CD8-positive, alpha-beta memory T cell (primary cell): ENCODE results near the gene MAP3K12. TPM values are rescaled to one million over a fixed set of nuclear protein-coding genes. Genes with fewer than 3 reads are reported as not detected.

ENCODE experiments used
- CTCF ChIA-PET: fragments of 350-600 bp; sonication (Branson Sonifier 250); formaldehyde crosslinking; loops from one replicate; lab custom pipeline; 2021; ENCODE audit warnings: antibody characterized with exemption; lab: Charles Lee
- POLR2A ChIA-PET: fragments of 350-600 bp; sonication (Branson Sonifier 250); formaldehyde crosslinking; loops from one replicate; lab custom pipeline; 2021; ENCODE audit warnings: antibody characterized with exemption; lab: Charles Lee
- DNase-seq, 5 donors: peaks; one replicate each; pipeline versions ENCODE4 v3.0.0 to v3.0.0-alpha.2; 2020 to 2022; ENCODE audit warnings: mixed read lengths in 1 of 5
- H3K27ac ChIP-seq: one replicate; pipeline ENCODE4 v1.7.0; 2013; ENCODE audit warnings: low read depth, mild to moderate bottlenecking, low read length, moderate library complexity
- H3K27me3 ChIP-seq: 2 replicates; pipeline ENCODE4 v1.7.0; 2013; ENCODE audit warnings: low read length, mild to moderate bottlenecking; ENCODE audit not compliant: insufficient read depth, poor library complexity, severe bottlenecking
- H3K36me3 ChIP-seq: 2 replicates; pipeline ENCODE4 v1.7.0; 2013; ENCODE audit warnings: mild to moderate bottlenecking, low read length, moderate library complexity; ENCODE audit not compliant: insufficient read depth
- H3K4me1 ChIP-seq: 2 replicates; pipeline ENCODE4 v1.7.0; 2013; ENCODE audit warnings: mild to moderate bottlenecking, low read length, moderate library complexity; ENCODE audit not compliant: insufficient read depth
- H3K4me3 ChIP-seq: 2 replicates; pipeline ENCODE4 v1.7.0; 2013; ENCODE audit warnings: mild to moderate bottlenecking, low read length
- H3K9me3 ChIP-seq: 2 replicates; pipeline ENCODE4 v1.7.0; 2013; ENCODE audit warnings: mild to moderate bottlenecking, low read length
- H3K27ac Mint-ChIP-seq, 8 donors: one replicate each; pipeline ENCODE4 v1.8.0; 2020 to 2021; ENCODE audit warnings: mixed read lengths in 8 of 8, mild to moderate bottlenecking in 6 of 8, inconsistent platforms in 3 of 8, moderate library complexity in 3 of 8
- H3K27me3 Mint-ChIP-seq, 2 donors: one replicate each; pipeline ENCODE4 v1.8.0; 2020 to 2021; ENCODE audit warnings: mixed read lengths in 2 of 2, mild to moderate bottlenecking in 1 of 2, moderate library complexity in 1 of 2
- H3K36me3 Mint-ChIP-seq, 3 donors: one replicate each; pipeline ENCODE4 v1.8.0; 2020 to 2021; ENCODE audit warnings: mixed read lengths in 3 of 3, inconsistent platforms in 1 of 3, mild to moderate bottlenecking in 1 of 3
- H3K4me1 Mint-ChIP-seq, 3 donors: one replicate each; pipeline ENCODE4 v1.8.0; 2020 to 2021; ENCODE audit warnings: mixed read lengths in 3 of 3, inconsistent platforms in 1 of 3, mild to moderate bottlenecking in 1 of 3
- H3K4me3 Mint-ChIP-seq, 7 donors: one replicate each; pipeline ENCODE4 v1.8.0; 2020 to 2021; ENCODE audit warnings: mixed read lengths in 7 of 7, mild to moderate bottlenecking in 6 of 7, moderate library complexity in 4 of 7, inconsistent platforms in 2 of 7
- H3K9me3 Mint-ChIP-seq, 5 donors: one replicate each; pipeline ENCODE4 v1.8.0; 2020 to 2022; ENCODE audit warnings: mixed read lengths in 5 of 5, mild to moderate bottlenecking in 3 of 5, moderate library complexity in 2 of 5, inconsistent platforms in 1 of 5
- polyA plus RNA-seq: library from polyadenylated mRNA; unstranded; fragments of 300-500 nt; fragmentation: Illumina TruSeq; gene quantifications from one replicate; pipeline ENCODE4 v1.2.3, GENCODE V29; 2021
- total RNA-seq, 2 experiments: library from RNA; stranded (reverse); gene quantifications; one replicate each; pipeline ENCODE4 v1.2.3, GENCODE V29; 2021

MAP3K12 gene
- total and polyA plus RNA-seq, 3 experiments from 2014 or later = 6.9 to 11.9 (median 11.9) TPM

GRCh38 chr12:53472056-53472582 lies 27.1 kb downstream of the MAP3K12 start:
- ChIA-PET CTCF (interaction anchor here (1.2 to 2.5 kb wide), 4 partner anchors 19 to 151 kb away, joined by 3 to 9 read pairs (median 5); partner anchors contain the start of genes MAP3K12 and TARBP2), POLR2A (interaction anchor here (0.6 to 1.0 kb wide), 3 partner anchors 9 to 89 kb away, joined by 4 to 8 read pairs (median 6); no protein-coding TSS in a partner anchor)
- no peaks in the 10 kb centered on the region for H3K27me3 ChIP-seq
- peaks cover 42 to 64% (median 62%) of the 10 kb centered on the region in 3 donors for H3K4me1 Mint-ChIP-seq
- H3K9me3 ChIP-seq = no peaks in the 10 kb centered on the region
- no peaks in the 10 kb centered on the region for H3K9me3 Mint-ChIP-seq
- H3K4me3 Mint-ChIP-seq = no peak overlapping the region
- peaks cover 5% of the 10 kb centered on the region for H3K4me1 ChIP-seq
- H3K4me3 ChIP-seq = no peak overlapping the region
- no peak overlapping the region for H3K27ac ChIP-seq
- peak overlapping the region in 2 of 8 donors; percentile 19 to 90 for H3K27ac Mint-ChIP-seq
- DNase-seq = no peak
- peaks cover 20 to 93% (median 30%) of the 10 kb centered on the region in 3 donors for H3K36me3 Mint-ChIP-seq
- peaks cover 90% of the 10 kb centered on the region for H3K36me3 ChIP-seq
- peaks cover 0 to 3% of the 10 kb centered on the region in 2 donors for H3K27me3 Mint-ChIP-seq

DNA sequence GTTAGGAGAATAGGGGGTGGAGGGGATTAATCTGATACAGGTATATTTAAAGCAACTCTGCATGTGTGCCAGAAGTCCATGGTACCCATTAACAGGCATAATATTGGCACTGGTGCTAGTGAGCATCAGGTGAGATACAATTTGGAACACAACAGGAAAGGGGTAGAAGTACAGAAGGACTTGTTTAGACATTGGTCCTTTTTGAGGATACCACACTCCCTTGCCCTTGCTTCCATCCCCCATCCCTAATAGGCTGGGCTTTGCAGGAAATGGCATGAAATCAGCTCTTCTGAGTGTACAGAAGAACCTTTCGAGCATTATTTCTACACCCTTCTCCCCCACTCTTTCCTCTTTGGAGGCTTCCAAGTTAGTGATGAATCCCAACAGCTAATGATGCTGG lies 31.0 kb downstream of the MAP3K12 start:
- Mint-ChIP-seq H3K4me1 (peaks cover 27 to 55% (median 51%) of the 10 kb centered on the region in 3 donors), H3K36me3 (peaks cover 14 to 92% (median 37%) of the 10 kb centered on the region in 3 donors), H3K4me3 (no peak overlapping the region), H3K9me3 (no peaks in the 10 kb centered on the region), H3K27me3 (peaks cover 0 to 3% of the 10 kb centered on the region in 2 donors), H3K27ac (peak overlapping the region in 3 of 8 donors; percentile 13 to 71 (median 36))
- H3K9me3 ChIP-seq = no peaks in the 10 kb centered on the region
- no peak overlapping the region for H3K27ac ChIP-seq
- peaks cover 87% of the 10 kb centered on the region for H3K36me3 ChIP-seq
- ChIA-PET POLR2A (interaction anchor here (0.5 to 1.0 kb wide), 3 partner anchors 13 to 955 kb away, joined by 3 to 4 read pairs (median 3); partner anchors contain the start of gene CISTR), CTCF (interaction anchor here (1.5 kb wide), 2 partner anchors 8 to 9 kb away, joined by 3 read pairs; no protein-coding TSS in a partner anchor)
- DNase-seq = no peak
- peaks cover 6% of the 10 kb centered on the region for H3K4me1 ChIP-seq
- H3K27me3 ChIP-seq = no peaks in the 10 kb centered on the region
- no peak overlapping the region for H3K4me3 ChIP-seq

GRCh38 chr12:53467880-53468279 lies 31.4 kb downstream of the MAP3K12 start:
- peak overlapping the region in 2 of 8 donors; percentile 36 to 87 for H3K27ac Mint-ChIP-seq
- no peak overlapping the region for H3K4me3 Mint-ChIP-seq
- CTCF ChIA-PET = interaction anchor here (1.5 kb wide), 1 partner anchor 9 kb away, joined by 3 read pairs; no protein-coding TSS in a partner anchor
- H3K4me1 ChIP-seq = peaks cover 7% of the 10 kb centered on the region
- H3K27me3 ChIP-seq = no peaks in the 10 kb centered on the region
- H3K27me3 Mint-ChIP-seq = peaks cover 0 to 3% of the 10 kb centered on the region in 2 donors
- no peaks in the 10 kb centered on the region for H3K9me3 ChIP-seq
- DNase-seq = no peak
- H3K4me3 ChIP-seq = no peak overlapping the region
- H3K27ac ChIP-seq = no peak overlapping the region
- H3K36me3 Mint-ChIP-seq = peaks cover 14 to 94% (median 39%) of the 10 kb centered on the region in 3 donors
- POLR2A ChIA-PET = interaction anchor here (0.5 to 1.0 kb wide), 3 partner anchors 13 to 955 kb away, joined by 3 to 4 read pairs (median 3); partner anchors contain the start of gene CISTR
- peaks cover 28 to 54% (median 52%) of the 10 kb centered on the region in 3 donors for H3K4me1 Mint-ChIP-seq
- H3K9me3 Mint-ChIP-seq = no peaks in the 10 kb centered on the region
- peaks cover 87% of the 10 kb centered on the region for H3K36me3 ChIP-seq

DNA sequence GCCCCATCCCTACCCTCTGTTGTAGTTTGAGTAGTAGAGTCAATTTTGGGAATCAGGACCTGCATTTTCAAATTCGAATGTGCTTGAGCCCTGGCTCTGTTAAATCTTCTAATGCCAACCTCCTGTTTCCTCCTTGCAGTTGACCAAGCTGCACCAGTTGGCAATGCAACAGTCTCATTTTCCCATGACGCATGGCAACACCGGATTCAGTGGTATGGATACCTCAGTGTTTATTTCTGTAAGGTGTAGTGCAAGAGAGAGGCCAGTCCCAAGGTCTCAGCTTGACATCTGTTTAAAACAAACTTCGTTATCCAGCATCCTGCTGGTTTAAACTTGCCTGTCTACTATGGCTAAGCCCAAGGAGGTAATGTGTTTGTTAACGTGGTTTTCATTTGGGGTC lies 32.2 kb downstream of the MAP3K12 start:
- ChIA-PET POLR2A (no interaction called here), CTCF (no interaction called here)
- no peak for DNase-seq

DNA sequence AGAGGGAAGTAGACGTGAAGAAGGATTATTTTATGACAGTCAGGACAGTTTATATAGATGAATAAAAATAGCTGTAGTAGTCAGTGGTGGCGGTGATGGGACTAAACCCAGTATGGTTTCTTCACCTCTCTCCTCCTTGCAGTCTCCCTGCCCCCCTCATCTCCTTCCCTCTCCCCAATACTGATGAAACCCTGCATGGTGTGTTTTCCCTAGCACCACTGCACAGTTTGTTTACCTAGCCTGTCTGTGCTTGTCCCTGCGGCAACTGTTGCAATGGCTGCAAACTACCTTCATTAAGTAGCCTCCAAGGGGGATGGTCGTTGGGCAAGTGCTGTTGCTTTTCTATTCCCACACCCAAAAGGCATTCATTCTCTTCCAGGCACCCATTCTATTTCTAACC lies 32.6 kb downstream of the MAP3K12 start:
- peaks cover 22 to 45% (median 42%) of the 10 kb centered on the region in 3 donors for H3K4me1 Mint-ChIP-seq
- peaks cover 18 to 94% (median 43%) of the 10 kb centered on the region in 3 donors for H3K36me3 Mint-ChIP-seq
- no peak overlapping the region for H3K27ac ChIP-seq
- DNase-seq = no peak
- ChIA-PET POLR2A (no interaction called here), CTCF (no interaction called here)
- H3K4me3 Mint-ChIP-seq = no peak overlapping the region
- H3K36me3 ChIP-seq = peaks cover 87% of the 10 kb centered on the region
- H3K27me3 ChIP-seq = no peaks in the 10 kb centered on the region
- H3K9me3 ChIP-seq = no peaks in the 10 kb centered on the region
- no peaks in the 10 kb centered on the region for H3K9me3 Mint-ChIP-seq
- peaks cover 15% of the 10 kb centered on the region for H3K4me1 ChIP-seq
- peaks cover 0 to 3% of the 10 kb centered on the region in 2 donors for H3K27me3 Mint-ChIP-seq
- no peak overlapping the region for H3K4me3 ChIP-seq
- H3K27ac Mint-ChIP-seq = peak overlapping the region in 3 of 8 donors; percentile 21 to 84 (median 60)

More for the DNA sequence above, 32.2 kb downstream of the MAP3K12 start:
- Histone ChIP-seq H3K27me3 (no peaks in the 10 kb centered on the region), H3K4me1 (peaks cover 15% of the 10 kb centered on the region), H3K4me3 (no peak overlapping the region), H3K27ac (no peak overlapping the region), H3K36me3 (peaks cover 87% of the 10 kb centered on the region), H3K9me3 (no peaks in the 10 kb centered on the region)
- peaks cover 0 to 3% of the 10 kb centered on the region in 2 donors for H3K27me3 Mint-ChIP-seq
- H3K27ac Mint-ChIP-seq = peak overlapping the region in 2 of 8 donors; percentile 21 to 84
- no peaks in the 10 kb centered on the region for H3K9me3 Mint-ChIP-seq
- H3K4me1 Mint-ChIP-seq = peaks cover 26 to 48% (median 47%) of the 10 kb centered on the region in 3 donors
- H3K4me3 Mint-ChIP-seq = no peak overlapping the region
- peaks cover 18 to 94% (median 44%) of the 10 kb centered on the region in 3 donors for H3K36me3 Mint-ChIP-seq

DNA sequence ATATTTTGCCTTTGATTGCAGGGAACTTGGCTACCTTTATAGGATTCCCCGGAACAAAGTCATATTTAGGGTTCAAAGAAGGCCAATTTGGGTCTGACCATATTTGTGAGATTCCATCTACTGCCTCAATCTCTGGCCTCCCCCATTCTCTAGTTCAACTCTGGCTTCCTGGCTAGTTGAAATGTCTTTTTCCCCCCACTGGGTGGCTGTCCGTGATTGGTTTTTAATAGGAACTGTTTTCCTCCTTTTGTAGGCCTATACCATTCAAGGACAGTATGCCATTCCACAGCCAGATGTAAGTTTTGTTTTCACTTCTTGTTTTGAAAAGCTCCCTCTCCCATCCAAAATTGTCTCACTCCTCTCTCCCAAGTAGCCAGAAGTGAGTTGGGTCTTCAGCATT lies 33.6 kb downstream of the MAP3K12 start:
- no peak overlapping the region for H3K4me3 ChIP-seq
- DNase-seq = no peak
- H3K36me3 ChIP-seq = peaks cover 89% of the 10 kb centered on the region
- H3K27me3 Mint-ChIP-seq = peaks cover 0 to 3% of the 10 kb centered on the region in 2 donors
- peaks cover 21 to 95% (median 45%) of the 10 kb centered on the region in 3 donors for H3K36me3 Mint-ChIP-seq
- no peaks in the 10 kb centered on the region for H3K9me3 ChIP-seq
- ChIA-PET POLR2A (no interaction called here), CTCF (interaction anchor here (1.7 kb wide), 1 partner anchor 43 kb away, joined by 7 read pairs; no protein-coding TSS in a partner anchor)
- no peaks in the 10 kb centered on the region for H3K9me3 Mint-ChIP-seq
- no peak overlapping the region for H3K4me3 Mint-ChIP-seq
- peaks cover 25 to 43% (median 41%) of the 10 kb centered on the region in 3 donors for H3K4me1 Mint-ChIP-seq
- H3K4me1 ChIP-seq = peaks cover 23% of the 10 kb centered on the region
- H3K27ac ChIP-seq = no peak overlapping the region
- H3K27ac Mint-ChIP-seq = peak overlapping the region in 5 of 8 donors; percentile 11 to 76 (median 29)
- H3K27me3 ChIP-seq = no peaks in the 10 kb centered on the region

DNA sequence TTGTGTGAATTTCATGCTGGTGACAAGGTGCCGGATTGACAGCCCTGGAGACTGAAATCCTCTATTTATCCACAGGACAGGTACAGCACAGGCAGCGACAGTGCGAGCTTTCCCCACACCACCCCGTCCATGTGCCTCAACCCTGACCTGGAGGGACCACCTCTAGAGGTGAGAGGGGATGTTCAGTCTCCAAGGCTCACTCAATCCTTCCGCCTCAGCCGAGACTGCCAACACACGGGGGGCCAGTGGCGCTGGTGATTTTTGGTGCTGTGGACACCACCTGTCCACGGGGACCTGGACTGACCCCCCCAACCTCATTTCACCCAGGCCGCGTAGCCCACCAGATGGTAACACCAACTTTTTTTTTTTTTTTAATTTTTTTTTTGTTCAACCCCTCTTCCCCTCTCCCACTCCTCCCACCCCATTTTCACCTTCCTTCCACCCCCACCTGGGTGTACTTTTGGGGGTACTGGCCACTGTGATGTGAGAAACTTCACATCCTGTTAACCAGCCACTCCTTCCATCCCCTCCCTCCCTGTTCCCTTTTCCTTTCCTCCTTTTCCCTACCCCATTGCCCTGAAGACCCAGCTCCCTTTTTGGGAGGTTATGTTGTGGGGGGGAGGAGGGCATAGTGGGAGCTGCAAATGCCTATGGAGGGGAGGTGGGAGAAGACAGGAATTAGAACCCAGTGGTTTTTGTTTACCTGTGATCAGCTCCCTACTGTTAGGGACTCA lies 34.4 kb downstream of the MAP3K12 start:
- peak overlapping the region in 5 of 8 donors; percentile 11 to 63 (median 29) for H3K27ac Mint-ChIP-seq
- H3K9me3 Mint-ChIP-seq = no peaks in the 10 kb centered on the region
- H3K27me3 ChIP-seq = no peaks in the 10 kb centered on the region
- peaks cover 26 to 97% (median 50%) of the 10 kb centered on the region in 3 donors for H3K36me3 Mint-ChIP-seq
- no peak overlapping the region for H3K27ac ChIP-seq
- peaks cover 31 to 49% (median 46%) of the 10 kb centered on the region in 3 donors for H3K4me1 Mint-ChIP-seq
- no peaks in the 10 kb centered on the region for H3K9me3 ChIP-seq
- no peak overlapping the region for H3K4me3 ChIP-seq
- H3K4me1 ChIP-seq = peaks cover 23% of the 10 kb centered on the region
- H3K36me3 ChIP-seq = peaks cover 93% of the 10 kb centered on the region
- POLR2A ChIA-PET = interaction anchor here (0.5 to 0.8 kb wide), 3 partner anchors 12 to 37 kb away, joined by 3 read pairs; no protein-coding TSS in a partner anchor
- DNase-seq = no peak
- no peak overlapping the region for H3K4me3 Mint-ChIP-seq
- peaks cover 0 to 3% of the 10 kb centered on the region in 2 donors for H3K27me3 Mint-ChIP-seq
- CTCF ChIA-PET = interaction anchor here (1.4 to 1.7 kb wide), 2 partner anchors 8 to 44 kb away, joined by 4 to 7 read pairs; no protein-coding TSS in a partner anchor
